Right lung (tissue), 5 donors: Measurements from ENCODE around the gene TNPO3. TPM values are rescaled to one million over a fixed set of nuclear protein-coding genes. Genes with fewer than 3 reads are reported as not detected.
"Not testable (repeated sequence)": the region's sequence is repeated elsewhere in the genome, so short reads cannot be mapped to it uniquely, and the experiment has no call there.

Experiments
- DNase-seq, 2 donors: peaks; one replicate each; pipeline ENCODE4 v3.0.0-alpha.2; 2013
- polyA plus RNA-seq, 5 donors: library from polyadenylated mRNA; unstranded; fragments of 120-200 nt; gene quantifications; one replicate each; pipeline versions ENCODE4 v1.2.1 to v1.2.3, GENCODE V29; 2013; ENCODE audit warnings: inconsistent platforms in 1 of 5, low replicate concordance in 1 of 5; ENCODE audit not compliant: insufficient read length in 5 of 5, insufficient read depth in 1 of 5

The TNPO3 gene
- polyA plus RNA-seq, 5 donors = 28.8 to 40.4 (median 36.3) TPM

DNA sequence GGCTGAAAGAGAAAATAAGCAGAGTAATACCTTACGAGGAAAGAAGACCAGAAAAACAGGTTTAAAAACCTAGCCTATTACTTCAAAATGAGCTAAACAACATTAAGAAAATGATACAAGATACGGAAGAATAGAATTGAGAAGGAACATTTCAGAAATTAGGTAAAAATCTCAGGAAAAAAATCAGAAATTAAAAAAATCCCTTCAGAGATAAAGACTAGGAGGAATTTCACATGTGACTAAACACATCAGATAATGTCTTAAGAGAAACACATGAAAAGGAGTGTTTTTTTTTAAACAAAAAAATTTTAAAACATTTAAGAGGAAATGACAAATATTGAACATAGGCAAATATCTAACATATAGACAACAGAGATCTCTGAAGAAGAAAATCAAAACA lies 33.3 kb downstream of the TNPO3 start:
- DNase-seq = no peak

DNA sequence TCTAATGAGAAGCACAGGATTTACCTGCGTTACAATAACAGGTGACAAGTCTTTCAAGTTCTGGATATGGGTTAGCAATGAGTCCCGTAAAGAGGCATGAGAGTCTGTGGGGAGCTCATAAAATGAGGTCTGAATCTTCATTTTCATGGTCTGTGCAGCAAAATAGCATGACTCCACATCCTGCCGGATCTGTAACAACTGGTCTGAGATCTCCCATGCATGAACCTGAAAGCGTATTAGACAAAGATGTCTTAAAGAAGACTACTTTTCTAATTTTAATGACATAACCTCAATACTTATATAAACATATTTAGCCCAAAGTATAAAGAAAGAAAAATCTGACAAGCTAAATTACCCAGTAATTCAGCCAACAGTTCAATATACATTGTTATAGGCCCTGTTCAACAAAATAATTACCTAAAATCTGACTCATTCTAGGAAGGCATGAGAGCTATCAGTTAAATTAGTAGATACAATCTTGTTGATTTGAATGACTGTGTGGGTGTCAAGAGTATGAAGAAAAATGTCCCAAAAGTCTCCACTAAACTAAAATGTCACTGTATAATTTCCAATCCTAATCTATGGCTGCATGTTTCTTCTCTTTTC lies 36.9 kb downstream of the TNPO3 start:
- DNase-seq = no peak

DNA sequence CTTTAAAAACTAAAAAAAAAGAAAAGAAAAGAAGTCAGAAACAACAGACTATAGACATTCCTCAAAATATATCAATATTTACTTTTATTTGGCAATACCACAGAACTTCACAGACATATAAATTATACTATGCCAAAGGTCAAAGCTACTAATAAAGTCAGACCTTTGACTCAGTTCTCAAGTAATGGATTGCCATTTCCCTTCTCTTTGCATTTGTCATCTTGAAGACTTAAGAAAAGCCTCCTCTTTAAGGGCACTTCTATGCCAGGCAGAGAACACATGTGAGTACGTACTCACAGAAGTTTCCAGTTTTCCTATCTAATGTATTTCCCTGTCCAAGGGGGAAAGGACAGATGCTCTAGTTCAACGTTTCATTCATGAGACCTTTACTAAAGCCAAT lies 37.6 kb downstream of the TNPO3 start:
- DNase-seq = no peak

DNA sequence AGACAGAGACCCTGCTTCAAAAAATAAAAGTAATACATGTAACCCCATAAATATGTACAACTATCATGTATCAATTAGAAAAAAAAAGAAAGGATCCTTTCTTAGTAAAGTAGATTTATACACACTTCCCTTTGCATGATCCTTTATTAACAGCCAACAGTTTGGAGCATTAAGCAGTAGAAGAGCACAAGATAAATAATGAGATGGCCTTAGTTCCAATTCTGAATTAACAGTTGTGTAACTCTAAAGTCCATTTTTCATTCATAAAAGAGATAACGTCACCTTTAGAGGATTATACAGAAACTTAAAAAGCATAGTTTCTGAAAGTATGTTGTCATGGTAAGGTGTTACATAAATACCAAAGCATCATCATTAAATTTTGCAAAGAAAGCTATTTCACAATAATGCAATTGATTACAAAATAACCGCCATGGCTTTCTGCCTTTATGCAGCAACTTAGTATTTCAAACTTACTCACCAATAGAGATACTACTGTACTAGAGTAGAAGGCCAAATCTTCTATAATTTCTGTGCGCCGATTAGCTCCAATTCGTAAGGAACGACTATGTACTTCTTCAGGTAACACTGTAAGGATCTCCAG lies 40.3 kb downstream of the TNPO3 start:
- no peak for DNase-seq

DNA sequence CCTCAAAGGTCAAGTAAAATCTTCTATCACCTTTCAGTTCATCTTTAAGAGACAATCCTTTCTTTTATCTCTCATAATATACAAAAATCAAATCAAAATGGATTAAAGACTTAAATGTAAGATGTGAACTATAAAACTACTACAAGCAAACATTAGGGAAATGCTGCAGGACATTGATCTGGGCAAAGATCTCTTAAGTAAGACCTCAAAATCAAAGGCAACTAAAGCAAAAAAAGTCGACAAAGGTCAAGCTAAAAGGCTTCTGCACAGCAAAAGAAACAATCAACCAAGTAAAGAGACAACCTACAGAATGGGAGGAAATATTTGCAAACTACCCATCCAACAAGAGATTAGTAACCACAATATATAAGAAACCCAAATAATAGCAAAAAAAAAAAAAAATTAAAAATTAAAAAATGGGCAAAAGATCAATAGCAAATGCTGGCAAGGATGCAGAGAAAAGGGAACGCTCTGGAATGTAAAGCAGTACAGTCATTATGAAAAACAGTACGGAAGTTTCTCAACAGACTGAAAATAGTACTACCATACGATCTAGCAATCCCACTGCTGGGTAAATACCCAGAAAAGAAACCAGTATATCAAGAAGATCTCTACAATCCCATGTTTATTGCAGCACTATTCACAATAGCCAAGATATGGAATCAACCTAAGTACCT lies 41.7 kb downstream of the TNPO3 start:
- DNase-seq = no peak

DNA sequence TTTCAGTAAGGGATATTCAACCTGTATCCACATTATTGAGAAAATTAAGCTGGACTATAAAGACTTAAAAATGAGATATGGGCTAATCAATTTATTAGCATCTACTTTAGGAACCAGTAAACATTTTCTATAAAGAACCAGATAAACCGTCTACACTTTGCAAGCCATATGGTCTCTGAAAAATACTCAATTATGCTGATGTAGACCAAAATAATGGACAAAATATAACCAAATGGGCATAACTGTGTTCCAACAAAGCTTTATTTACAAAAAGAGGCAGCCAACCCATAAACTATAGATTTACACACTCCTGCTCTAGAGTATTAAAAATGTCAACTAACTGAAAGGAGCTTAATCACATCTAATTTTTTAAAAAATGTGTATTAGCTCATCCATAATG lies 42.3 kb downstream of the TNPO3 start:
- DNase-seq = no peak

DNA sequence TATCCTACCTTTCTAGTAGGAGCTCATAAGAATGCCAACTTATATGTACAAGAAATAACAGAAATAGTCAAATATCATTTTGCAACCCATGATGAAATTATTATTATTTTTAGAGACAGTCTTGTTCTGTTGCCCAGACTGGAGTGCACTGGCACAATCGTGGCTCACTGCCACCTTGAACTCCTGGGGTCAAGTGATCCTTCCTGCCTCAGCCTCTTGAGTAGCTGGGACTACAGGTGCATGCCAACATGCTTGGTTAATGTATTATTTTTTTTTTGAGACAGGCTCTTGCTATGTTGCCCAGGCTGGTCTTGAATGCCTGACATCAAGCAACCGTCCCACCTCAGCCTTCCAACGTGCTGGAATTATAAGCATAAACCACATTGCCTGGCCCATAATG lies 44.8 kb downstream of the TNPO3 start:
- DNase-seq = peak in 1 of 2 donors; percentile 7

DNA sequence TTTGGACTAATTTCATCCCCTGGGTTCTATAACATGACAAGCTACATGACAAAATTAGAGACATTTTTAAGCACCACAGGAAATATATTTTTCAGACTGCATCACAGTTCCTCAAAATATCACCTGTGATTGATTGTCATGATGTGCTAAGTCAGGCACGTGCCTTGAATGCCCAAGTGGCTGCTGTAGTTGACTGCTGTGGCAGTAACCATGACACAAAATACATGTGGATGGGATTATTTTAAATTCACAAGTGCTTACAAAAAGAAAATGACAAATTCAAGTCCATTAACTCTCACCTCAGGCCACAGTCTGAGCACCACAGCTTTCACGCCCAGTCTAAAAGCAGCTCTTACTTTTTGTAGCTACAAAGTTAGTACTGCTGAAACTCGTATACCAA lies 45.5 kb downstream of the TNPO3 start:
- DNase-seq = no peak

DNA sequence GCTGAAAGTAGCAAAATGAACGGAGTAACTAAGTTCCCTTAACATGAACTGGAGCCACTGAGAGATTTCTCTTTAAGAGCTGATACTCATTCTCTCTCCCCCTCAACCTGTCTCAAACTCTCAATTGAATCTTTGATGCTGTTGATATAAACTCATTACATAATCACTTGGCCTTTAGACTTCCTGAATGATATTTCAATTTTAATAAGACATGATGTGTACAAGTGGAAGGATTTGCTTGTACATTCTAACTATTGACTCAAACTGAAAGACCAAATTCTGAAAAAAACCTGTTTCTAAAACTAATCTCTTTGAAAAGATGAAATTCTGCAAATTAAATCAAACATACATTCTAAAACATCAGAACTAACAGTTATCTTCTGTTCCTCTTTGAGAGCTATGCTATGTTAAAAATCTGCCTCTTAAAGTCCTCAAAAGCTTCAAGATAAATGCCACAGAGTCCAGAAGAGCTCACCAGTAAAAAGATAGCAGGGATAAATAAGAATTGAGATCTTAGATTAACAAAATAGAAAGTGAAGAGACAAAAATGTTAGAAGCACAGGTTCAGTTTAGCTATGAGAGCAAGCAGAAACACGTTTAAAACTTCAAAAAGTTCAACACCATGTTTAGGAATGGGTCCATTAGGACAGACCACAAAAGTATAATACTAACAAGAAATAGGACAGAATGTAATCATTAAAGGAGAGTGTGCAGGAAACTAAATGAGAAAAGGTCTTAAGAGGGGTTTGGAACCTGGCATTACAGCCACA lies 46.1 kb downstream of the TNPO3 start:
- DNase-seq = no peak

DNA sequence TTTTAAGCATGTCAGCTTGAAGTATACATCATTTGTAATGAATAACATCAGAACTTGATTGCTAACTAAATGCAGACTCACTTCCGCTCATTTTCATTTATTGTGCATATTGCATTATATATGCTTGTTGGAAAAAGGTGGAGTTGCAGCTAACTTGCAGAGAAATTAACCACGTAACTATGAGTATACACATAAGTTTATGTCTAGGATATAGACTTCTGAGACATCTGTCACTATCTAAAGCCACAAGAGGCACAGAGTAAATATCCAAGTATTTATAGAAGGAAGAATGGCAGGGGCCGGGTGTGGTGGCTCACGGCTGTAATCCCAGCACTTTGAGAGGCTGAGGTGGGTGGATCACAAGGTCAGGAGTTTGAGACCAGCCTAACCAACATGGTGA lies 47.3 kb downstream of the TNPO3 start:
- DNase-seq = no peak

DNA sequence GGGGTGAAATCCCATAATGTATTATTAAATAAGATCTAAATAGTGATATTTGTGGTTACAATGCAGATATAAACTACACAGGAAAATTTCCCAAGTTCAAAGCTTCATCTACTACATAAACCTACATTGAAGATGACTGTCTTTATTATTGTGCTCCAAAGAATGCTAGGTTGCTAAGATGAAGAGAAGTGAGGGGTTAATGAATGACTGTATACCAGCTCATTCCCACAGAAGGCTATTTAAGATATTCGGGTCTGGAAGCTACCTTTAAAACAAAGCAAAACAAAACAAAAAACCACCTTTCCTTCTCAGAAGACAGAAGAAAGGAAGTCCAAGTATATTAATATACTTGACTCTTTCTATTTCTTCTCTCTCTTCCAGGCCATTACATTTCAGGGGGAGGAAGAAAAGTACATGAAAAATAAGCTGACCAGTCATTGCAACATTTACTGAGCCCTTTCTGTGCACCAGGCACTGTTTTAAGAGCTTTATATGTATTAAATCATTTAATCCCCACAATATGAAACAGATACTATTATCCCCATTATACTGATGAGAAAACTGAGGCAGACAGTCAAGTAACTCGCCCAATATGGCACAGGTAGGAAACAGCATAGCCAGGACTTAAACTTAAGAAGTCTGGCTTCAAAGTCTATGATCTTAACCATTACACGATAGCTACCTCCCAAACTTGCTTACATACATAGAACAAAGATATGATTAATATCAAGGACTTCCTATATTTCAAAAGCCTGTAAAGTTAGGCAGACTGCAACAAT lies 48.1 kb downstream of the TNPO3 start:
- DNase-seq = no peak

DNA sequence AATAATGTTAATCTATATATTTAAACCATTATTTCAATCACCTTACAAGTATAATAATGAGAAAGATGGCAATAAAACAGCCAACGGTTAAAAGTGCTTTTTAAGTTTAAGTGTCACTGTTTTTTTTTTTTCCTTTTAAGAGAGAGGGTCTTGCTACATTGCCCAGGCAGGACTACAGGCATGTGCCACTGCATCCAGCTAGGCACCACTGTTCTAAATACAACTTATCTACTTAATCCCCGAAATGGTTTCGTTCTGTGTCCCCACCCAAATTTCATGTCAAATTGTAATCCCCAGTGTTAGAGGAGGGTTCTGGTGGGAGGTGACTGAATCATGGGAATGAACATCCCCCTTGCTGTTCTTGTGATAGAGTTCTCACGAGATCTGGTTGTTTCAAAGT lies 49.7 kb downstream of the TNPO3 start:
- no peak for DNase-seq

DNA sequence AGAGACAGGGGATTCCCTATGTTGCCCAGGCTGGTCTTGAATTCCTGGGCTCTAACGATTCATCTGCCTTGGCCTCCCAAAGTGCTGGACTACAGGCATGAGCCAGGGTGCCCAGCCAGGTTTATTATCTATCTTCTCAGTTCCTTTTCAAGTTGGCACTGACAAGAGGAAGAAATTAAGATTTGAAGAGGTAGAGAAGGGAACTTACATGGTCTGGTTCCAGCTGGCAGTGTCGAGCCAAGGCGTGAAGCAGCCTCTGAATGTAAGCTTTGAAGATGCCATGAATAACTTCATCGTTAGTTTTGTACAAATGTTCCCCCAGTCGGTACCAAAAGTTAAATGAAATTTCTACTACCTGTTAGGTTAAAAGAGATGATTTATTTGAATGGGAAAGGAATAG lies 57.7 kb downstream of the TNPO3 start:
- DNase-seq = no peak

DNA sequence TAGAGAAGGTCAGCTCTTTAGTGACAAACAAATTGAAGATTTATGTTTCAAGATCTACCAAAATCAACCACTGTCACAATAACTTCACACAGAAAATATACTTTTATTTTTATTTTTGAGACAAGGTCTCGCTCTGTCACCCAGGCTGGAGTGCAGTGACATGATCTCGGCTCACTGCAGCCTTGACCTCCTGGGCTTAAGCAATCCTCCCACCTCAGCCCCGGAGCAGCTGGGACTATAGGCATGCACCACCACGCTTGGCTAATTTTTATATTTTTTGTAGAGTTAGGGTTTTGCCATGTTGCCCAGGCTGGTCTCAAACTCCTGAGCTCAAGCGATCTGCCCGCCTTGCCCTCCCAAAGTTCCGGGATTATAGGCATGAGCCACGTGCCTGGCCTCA lies 60.4 kb downstream of the TNPO3 start:
- not testable (repeated sequence) for DNase-seq

DNA sequence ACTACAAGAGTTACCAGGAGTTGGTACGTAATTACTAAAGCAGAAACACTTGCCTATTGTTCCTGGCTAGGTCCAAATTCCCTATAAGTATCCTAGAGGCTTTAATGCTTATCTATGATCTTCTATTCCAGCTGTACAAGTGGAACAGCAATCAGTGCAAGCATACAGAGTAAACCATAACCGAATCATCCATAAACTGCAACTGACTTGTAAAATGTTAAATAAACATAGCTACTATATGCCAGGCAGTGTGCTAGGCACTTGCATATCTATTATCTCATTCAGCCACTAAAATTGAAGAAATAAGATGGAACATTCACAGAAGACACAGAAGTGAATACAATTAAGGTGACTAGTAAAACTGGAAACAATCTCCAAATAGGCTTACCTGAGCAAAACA lies 61.5 kb downstream of the TNPO3 start:
- no peak for DNase-seq

DNA sequence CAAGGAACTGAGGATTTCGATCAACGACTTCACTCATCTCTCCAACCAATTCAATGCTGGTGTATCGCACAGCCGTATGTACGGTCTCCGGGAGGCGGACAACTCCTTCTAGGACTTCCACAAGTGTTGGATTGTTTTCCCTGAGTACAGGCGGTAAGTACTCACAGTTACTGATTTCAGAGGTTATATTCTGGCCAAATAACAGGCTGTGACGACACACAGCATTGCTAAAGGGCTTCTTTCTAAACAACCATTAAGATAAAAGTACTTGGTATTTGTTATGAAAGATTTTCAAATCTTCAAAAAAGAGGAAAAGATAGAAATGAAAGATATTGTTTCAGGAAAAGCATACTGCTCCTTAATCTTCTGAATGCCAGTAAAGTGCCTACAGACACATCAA lies 65.0 kb downstream of the TNPO3 start:
- DNase-seq = no peak

DNA sequence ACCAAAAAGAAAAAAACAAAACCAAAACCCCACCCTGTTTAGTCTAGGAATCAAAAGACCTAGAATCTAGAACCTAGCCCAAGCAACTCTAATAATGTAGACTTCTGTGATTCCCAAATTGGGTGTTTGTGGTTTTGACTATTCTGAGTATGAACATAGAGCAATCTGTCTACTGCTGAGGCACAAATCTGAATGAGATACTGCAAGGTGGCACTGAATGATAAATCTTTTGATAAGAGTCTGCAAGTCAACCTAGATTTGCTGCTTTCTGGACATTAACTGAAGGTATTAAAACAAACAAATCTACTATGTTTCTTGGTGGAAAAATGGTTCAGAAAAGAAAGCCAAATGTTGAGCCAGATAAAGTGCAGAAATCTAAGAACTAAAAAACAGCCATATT lies 66.5 kb downstream of the TNPO3 start:
- no peak for DNase-seq

DNA sequence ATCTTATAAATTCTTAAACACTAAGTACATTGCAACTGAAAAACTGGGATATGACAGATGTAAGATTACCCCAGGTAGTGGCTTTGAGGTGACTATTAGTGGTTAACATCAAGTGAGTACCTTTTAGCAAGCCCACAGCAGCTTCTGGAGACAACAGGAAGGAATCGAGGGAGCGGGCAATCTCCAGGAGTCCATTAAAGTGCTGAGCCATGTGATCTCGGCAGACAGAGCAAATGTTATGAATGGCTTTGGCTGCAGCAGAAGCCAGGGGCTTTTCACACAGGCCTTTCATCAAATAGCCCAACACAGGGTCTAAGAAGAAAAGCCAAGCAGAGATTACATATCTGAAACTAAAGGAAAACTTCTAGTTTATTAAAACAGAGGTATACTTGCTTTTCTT lies 68.3 kb downstream of the TNPO3 start:
- DNase-seq = no peak

DNA sequence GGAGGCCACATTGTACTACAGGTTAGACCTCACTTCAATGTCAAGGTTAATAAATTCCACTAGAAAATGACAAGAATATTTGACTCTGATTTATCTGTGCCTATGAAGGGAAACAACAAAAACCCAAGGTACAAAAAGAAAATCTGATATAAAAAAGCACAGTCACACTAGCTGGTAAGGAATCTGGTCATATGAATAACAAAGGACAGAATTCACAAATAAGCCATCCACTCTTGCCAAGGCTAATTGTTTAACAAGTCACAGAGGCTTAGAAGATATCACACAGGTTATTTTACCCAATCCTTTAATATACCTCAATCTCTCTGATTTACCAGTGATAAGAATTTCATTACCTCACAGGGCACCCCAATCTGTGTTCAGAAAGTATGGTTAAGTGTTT lies 69.3 kb downstream of the TNPO3 start:
- DNase-seq = no peak

DNA sequence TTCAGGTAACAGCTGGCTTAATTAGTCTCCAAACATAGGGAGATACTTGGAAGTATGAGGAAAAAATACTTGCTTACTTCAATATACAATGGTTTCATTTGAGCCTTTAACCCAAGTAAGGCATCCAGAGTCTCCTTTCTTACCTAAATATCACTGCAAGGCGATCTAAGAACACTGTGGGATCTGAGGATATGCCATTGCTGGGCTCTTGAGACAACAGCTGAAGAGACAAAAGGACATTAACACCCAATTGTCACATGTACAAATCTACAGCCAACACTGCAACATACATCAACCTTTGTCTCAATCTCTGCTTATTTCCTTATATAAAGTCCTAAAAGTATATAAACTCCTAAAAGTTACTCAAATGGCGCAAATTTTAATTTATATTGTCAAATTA lies 72.8 kb downstream of the TNPO3 start:
- no peak for DNase-seq

DNA sequence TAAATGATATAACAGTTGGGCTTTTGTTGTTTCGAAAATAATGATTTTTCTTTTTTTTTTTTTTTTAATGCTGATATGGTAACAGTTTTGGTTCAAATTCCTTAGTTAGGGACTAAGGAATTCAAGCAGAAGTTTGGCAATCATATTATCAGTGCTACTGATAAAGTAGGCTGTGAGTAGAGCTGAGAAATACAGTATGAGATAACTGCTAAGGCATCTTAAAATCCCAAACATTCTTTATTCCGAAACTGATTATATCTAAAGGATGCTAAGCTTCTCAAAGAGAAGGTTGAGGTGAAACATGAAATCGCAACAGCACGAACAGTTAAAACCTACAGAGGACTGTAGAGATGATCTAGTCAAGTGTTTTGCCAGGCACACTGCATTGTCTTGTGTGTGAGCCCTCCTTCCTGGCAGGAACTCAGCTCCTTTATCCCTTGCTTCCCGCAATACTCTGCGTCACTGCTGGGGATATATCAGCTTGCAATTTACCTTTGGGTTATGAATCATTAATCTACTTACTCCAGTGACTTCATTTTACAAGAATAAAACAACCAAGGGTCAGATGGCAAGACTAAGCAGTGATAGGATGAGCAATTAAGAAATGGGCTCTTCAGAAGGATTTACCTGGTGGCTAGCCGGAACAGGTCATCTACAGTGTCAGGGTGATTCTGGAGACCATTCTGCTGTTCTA lies 80.5 kb downstream of the TNPO3 start:
- DNase-seq = no peak
